HCT116 (cell line): ENCODE data around the gene GRIN1. TPM values are rescaled to one million over a fixed set of nuclear protein-coding genes. Genes with fewer than 3 reads are reported as not detected.

Source experiments
- ATAC-seq: fragments of 200-7000 bp; cut with Tn5 transposase; 2 replicates; pipeline ENCODE4 v1.9.1; 2020; ENCODE audit warnings: mild to moderate bottlenecking, moderate library complexity
- BruUV-seq: library from RNA; stranded (reverse); fragments of 400-500 nt; replicated peaks from 2 replicates; lab custom pipeline; 2021; lab: Mats Ljungman, UMichigan
- CTCF ChIA-PET: fragments of 300-600 bp; sonication (Branson Sonifier 250); formaldehyde crosslinking; loops from one replicate; lab custom pipeline; 2021; ENCODE audit warnings: antibody characterized with exemption; lab: Charles Lee
- POLR2A ChIA-PET: fragments of 300-600, 350-600 bp; sonication (Branson Sonifier 250); formaldehyde crosslinking; loops from one replicate; lab custom pipeline; 2021; ENCODE audit warnings: antibody characterized with exemption; lab: Charles Lee
- RAD21 ChIA-PET, 2 experiments: fragments of 300-600 bp; sonication (Branson Sonifier 250); formaldehyde crosslinking; loops; one replicate each; lab custom pipeline; 2023; ENCODE audit warnings: low total read pairs in 2 of 2; ENCODE audit not compliant: uncharacterized antibody in 2 of 2, unreplicated experiment in 2 of 2, low non-redundant PET in 1 of 2; lab: Charles Lee
- DNase-seq: peaks from one replicate; pipeline ENCODE4 v3.0.0-alpha.2; 2010; ENCODE audit warnings: low read depth, low spot score
- H2AFZ ChIP-seq: fragments of 200-600 bp; shearing (Covaris generic), sonication (generic); 2 replicates; pipeline ENCODE4 v1.6.1; 2017; ENCODE audit warnings: low read depth, mixed run types, mixed read lengths, antibody characterized with exemption, low read length; ENCODE audit not compliant: poor library complexity, severe bottlenecking
- H3K27ac ChIP-seq: 2 replicates; pipeline ENCODE4 v1.5.1; 2012; ENCODE audit warnings: low read depth, low read length
- H3K27me3 ChIP-seq: fragments of 200-600 bp; sonication (generic); 2 replicates; pipeline ENCODE4 v1.6.1; 2016; ENCODE audit warnings: mixed run types, low read length, mixed read lengths; ENCODE audit not compliant: insufficient read depth
- H3K36me3 ChIP-seq, 2 experiments: fragments of 200-500 bp in 1 of 2; fragments of 200-600 bp in 1 of 2; sonication (Bioruptor generic) in 1 of 2; sonication (generic) in 1 of 2; 2 replicates each; pipeline versions ENCODE4 v1.5.1 to v1.6.1; 2014 to 2016; ENCODE audit warnings: low read length in 2 of 2, inconsistent platforms in 1 of 2, mixed read lengths in 1 of 2, mixed run types in 1 of 2; ENCODE audit not compliant: insufficient read depth in 2 of 2, control insufficient read depth in 1 of 2
- H3K4me1 ChIP-seq, 2 experiments: fragments of 200-600 bp in 1 of 2; sonication (generic) in 1 of 2; 2 replicates each; pipeline versions ENCODE4 v1.5.1 to v1.6.1; 2012 to 2017; ENCODE audit warnings: low read length in 2 of 2, inconsistent platforms in 1 of 2, mild to moderate bottlenecking in 1 of 2, mixed read lengths in 1 of 2, mixed run types in 1 of 2, moderate library complexity in 1 of 2; ENCODE audit not compliant: insufficient read depth in 2 of 2, control insufficient read depth in 1 of 2
- H3K4me2 ChIP-seq: fragments of 200-600 bp; sonication (generic); 2 replicates; pipeline ENCODE4 v1.6.1; 2017; ENCODE audit warnings: mixed run types, low read length, mixed read lengths
- H3K4me3 ChIP-seq, 2 experiments: fragments of 200-600 bp in 1 of 2; sonication (generic) in 1 of 2; replicated peaks in 1 of 2; 2 replicates each; pipeline ENCODE4 v1.5.1; 2011 to 2016; ENCODE audit warnings: low read length in 2 of 2, control low read depth in 1 of 2, low read depth in 1 of 2, mild to moderate bottlenecking in 1 of 2, mixed read lengths in 1 of 2, mixed run types in 1 of 2
- H3K79me2 ChIP-seq: fragments of 200-600 bp; sonication (generic); 2 replicates; pipeline ENCODE4 v1.6.1; 2017; ENCODE audit warnings: mild to moderate bottlenecking, mixed run types, low read length, moderate library complexity, mixed read lengths; ENCODE audit not compliant: insufficient read depth
- H3K9ac ChIP-seq: fragments of 200-600 bp; sonication (generic); 2 replicates; pipeline ENCODE4 v1.6.1; 2016; ENCODE audit warnings: low read length, mixed read lengths
- H3K9me2 ChIP-seq: fragments of 200-600 bp; sonication (generic), shearing (Covaris generic); 2 replicates; pipeline ENCODE4 v1.6.1; 2017; ENCODE audit warnings: mixed run types, mild to moderate bottlenecking, moderate library complexity; ENCODE audit not compliant: insufficient read depth
- H3K9me3 ChIP-seq, 2 experiments: fragments of 200-500 bp in 1 of 2; fragments of 200-600 bp in 1 of 2; sonication (Bioruptor generic) in 1 of 2; sonication (generic) in 1 of 2; 2 replicates each; pipeline ENCODE4 v1.6.1; 2014 to 2017; ENCODE audit warnings: low read length in 2 of 2, mixed read lengths in 2 of 2, inconsistent platforms in 1 of 2, low read depth in 1 of 2, mild to moderate bottlenecking in 1 of 2, mixed run types in 1 of 2, moderate library complexity in 1 of 2; ENCODE audit not compliant: control insufficient read depth in 1 of 2, insufficient read depth in 1 of 2
- H4K20me1 ChIP-seq: fragments of 200-600 bp; sonication (generic), shearing (Covaris generic); 2 replicates; pipeline ENCODE4 v1.6.1; 2017; ENCODE audit warnings: mixed run types, mild to moderate bottlenecking, moderate library complexity; ENCODE audit not compliant: insufficient read depth
- RAD21 ChIP-seq: IDR thresholded peaks from 2 replicates; pipeline ENCODE4 v1.6.1; 2012; ENCODE audit warnings: low read depth, mild to moderate bottlenecking
- intact Hi-C: fragments of 100-400 bp; cut with micrococcal nuclease; formaldehyde crosslinking; loops from 2 replicates; pipeline ENCODE4 v1.10.0; 2022
- total RNA-seq: library from RNA; stranded (reverse); gene quantifications from one replicate; pipeline ENCODE4 v1.2.1, GENCODE V29; 2021; ENCODE audit not compliant: unreplicated experiment
- TF ChIP-seq, protein P1 (sequence below): IDR thresholded peaks from 2 replicates; pipeline ENCODE4 v1.6.1; 2012; ENCODE audit warnings: low read depth

The GRIN1 gene
- total RNA-seq, 1 experiment from 2014 or later, result 23.1 TPM

DNA sequence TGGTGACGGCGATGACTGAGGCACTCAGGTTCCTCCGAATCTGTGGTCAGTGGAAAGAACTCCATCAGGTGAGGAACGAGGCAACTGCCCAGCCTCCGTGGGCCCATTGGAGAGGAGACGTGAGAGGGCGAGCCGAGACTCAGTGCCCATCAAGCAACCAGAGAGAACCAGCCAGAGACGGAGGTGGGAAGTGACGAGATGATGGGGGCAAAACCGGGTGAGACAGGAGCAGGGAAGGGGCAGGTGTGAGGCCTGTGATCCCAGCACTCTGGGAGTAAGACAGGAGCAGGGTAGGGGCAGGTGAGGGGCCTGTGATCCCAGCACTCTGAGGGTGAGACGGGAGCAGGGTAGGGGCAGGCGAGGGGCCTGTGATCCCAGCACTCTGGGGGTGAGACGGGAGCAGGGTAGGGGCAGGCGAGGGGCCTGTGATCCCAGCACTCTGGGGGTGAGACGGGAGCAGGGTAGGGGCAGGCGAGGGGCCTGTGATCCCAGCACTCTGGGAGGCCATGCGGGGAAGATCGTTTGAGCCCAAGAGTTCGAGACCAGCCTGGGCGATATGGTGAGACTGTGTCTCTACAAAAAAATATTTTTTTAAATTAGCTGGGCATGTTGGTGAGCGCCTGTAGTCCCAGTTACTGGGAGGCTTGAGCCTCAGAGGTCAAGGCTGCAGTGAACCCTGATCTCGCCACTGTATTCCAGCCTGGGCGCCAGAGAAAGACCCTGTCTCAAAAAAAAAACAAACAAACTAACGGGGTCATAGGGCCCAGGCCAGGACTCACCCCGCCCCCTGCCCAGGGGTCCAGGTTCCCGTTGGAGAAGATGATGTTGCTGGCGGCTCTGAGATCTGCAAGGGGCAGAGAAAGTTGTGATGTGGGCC, 27.8 kb upstream of the GRIN1 start:
- Histone ChIP-seq H3K4me2 (no peak overlapping the region), H3K9me3 (no peaks in the 10 kb centered on the region), H3K9ac (no peak overlapping the region), H3K4me1 (peaks cover 4 to 19% of the 10 kb centered on the region in 2 experiments), H3K4me3 (no peak overlapping the region), H3K36me3 (peaks cover 8 to 47% of the 10 kb centered on the region in 2 experiments; a peak in 3 of 4 replicates), H3K27ac (no peak overlapping the region), H3K27me3 (no peaks in the 10 kb centered on the region), H3K79me2 (peaks cover 19% of the 10 kb centered on the region), H4K20me1 (no peaks in the 10 kb centered on the region), H2AFZ (no peak overlapping the region), H3K9me2 (no peaks in the 10 kb centered on the region)
- intact Hi-C loops, result no loop called here
- RAD21 ChIA-PET, result no interaction called here
- CTCF ChIA-PET, result no interaction called here
- no TSS peak for BruUV-seq
- no peak for ATAC-seq
- no peak for TF ChIP-seq RAD21
- TF ChIP-seq, protein P1, sequence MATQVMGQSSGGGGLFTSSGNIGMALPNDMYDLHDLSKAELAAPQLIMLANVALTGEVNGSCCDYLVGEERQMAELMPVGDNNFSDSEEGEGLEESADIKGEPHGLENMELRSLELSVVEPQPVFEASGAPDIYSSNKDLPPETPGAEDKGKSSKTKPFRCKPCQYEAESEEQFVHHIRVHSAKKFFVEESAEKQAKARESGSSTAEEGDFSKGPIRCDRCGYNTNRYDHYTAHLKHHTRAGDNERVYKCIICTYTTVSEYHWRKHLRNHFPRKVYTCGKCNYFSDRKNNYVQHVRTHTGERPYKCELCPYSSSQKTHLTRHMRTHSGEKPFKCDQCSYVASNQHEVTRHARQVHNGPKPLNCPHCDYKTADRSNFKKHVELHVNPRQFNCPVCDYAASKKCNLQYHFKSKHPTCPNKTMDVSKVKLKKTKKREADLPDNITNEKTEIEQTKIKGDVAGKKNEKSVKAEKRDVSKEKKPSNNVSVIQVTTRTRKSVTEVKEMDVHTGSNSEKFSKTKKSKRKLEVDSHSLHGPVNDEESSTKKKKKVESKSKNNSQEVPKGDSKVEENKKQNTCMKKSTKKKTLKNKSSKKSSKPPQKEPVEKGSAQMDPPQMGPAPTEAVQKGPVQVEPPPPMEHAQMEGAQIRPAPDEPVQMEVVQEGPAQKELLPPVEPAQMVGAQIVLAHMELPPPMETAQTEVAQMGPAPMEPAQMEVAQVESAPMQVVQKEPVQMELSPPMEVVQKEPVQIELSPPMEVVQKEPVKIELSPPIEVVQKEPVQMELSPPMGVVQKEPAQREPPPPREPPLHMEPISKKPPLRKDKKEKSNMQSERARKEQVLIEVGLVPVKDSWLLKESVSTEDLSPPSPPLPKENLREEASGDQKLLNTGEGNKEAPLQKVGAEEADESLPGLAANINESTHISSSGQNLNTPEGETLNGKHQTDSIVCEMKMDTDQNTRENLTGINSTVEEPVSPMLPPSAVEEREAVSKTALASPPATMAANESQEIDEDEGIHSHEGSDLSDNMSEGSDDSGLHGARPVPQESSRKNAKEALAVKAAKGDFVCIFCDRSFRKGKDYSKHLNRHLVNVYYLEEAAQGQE, result no peak
- POLR2A ChIA-PET, result no interaction called here
- no peak for DNase-seq
